H1 (cell line): ENCODE data around the gene GARNL3. TPM values are rescaled to one million over a fixed set of nuclear protein-coding genes. Genes with fewer than 3 reads are reported as not detected.

Experiments used
- CTCF ChIA-PET: fragments of 300-600 bp; sonication (Branson Sonifier 250); formaldehyde crosslinking; loops from one replicate; lab custom pipeline; 2021; ENCODE audit not compliant: partially characterized antibody; lab: Charles Lee
- POLR2A ChIA-PET: fragments of 300-600 bp; sonication (Branson Sonifier 250); formaldehyde crosslinking; loops from one replicate; lab custom pipeline; 2021; ENCODE audit warnings: inconsistent platforms; ENCODE audit not compliant: partially characterized antibody; lab: Charles Lee
- DNase-seq, 2 experiments: peaks; one replicate each; pipeline versions ENCODE4 v3.0.0 to v3.0.0-alpha.2; 2010 to 2022; ENCODE audit warnings: low spot score in 2 of 2, low read depth in 1 of 2, mixed read lengths in 1 of 2
- FAIRE-seq: peaks from 2 replicates; lab custom pipeline; 2011; peaks lifted over from hg19 to GRCh38; lab: Jason Lieb, UNC
- H2AFZ ChIP-seq: 2 replicates; pipeline ENCODE4 v1.8.1; 2012; ENCODE audit warnings: low read length, inconsistent platforms
- H2AK5ac ChIP-seq: 2 replicates; pipeline ENCODE4 v1.6.1; 2013; ENCODE audit warnings: low read depth, low read length
- H2BK120ac ChIP-seq: replicated peaks from 2 replicates; pipeline ENCODE3; 2013; ENCODE audit warnings: low read depth, low read length, inconsistent platforms
- H2BK12ac ChIP-seq: 2 replicates; pipeline ENCODE4 v1.6.1; 2013; ENCODE audit warnings: low read depth, low read length
- H2BK15ac ChIP-seq: 2 replicates; pipeline ENCODE4 v1.6.1; 2013; ENCODE audit warnings: low read length
- H2BK20ac ChIP-seq: 2 replicates; pipeline ENCODE4 v1.6.1; 2013; ENCODE audit warnings: low read length
- H2BK5ac ChIP-seq: 2 replicates; pipeline ENCODE4 v1.6.1; 2013; ENCODE audit warnings: low read depth, low read length
- H3K14ac ChIP-seq: 2 replicates; pipeline ENCODE4 v1.6.1; 2013; ENCODE audit warnings: inconsistent platforms; ENCODE audit not compliant: insufficient read length
- H3K18ac ChIP-seq: 2 replicates; pipeline ENCODE4 v1.6.1; 2013; ENCODE audit warnings: low read length; ENCODE audit errors: extremely low read depth
- H3K23ac ChIP-seq: 2 replicates; pipeline ENCODE4 v1.6.1; 2013; ENCODE audit warnings: inconsistent platforms; ENCODE audit not compliant: insufficient read length
- H3K23me2 ChIP-seq: 2 replicates; pipeline ENCODE4 v1.6.1; 2013; ENCODE audit warnings: low read depth, low read length
- H3K27ac ChIP-seq: 2 replicates; pipeline ENCODE4 v1.6.1; 2011; ENCODE audit warnings: low read depth, low read length, inconsistent platforms
- H3K27me3 ChIP-seq, 4 experiments: replicated peaks in 1 of 4; 1 replicate in 1 of 4; 2 replicates in 3 of 4; pipeline versions ENCODE4 v1.6.1 to v1.8.1; 2011 to 2013; ENCODE audit warnings: low read length in 3 of 4, mild to moderate bottlenecking in 3 of 4, inconsistent platforms in 2 of 4, mixed read lengths in 2 of 4, moderate library complexity in 1 of 4; ENCODE audit not compliant: control insufficient read depth in 3 of 4, insufficient read depth in 3 of 4; ENCODE audit errors: extremely low read depth in 1 of 4
- H3K36me3 ChIP-seq, 4 experiments: 2 replicates each; pipeline versions ENCODE4 v1.6.1 to v1.8.1; 2011 to 2013; ENCODE audit warnings: mild to moderate bottlenecking in 4 of 4, low read length in 3 of 4, moderate library complexity in 2 of 4, control low read depth in 1 of 4, inconsistent platforms in 1 of 4; ENCODE audit not compliant: insufficient read depth in 4 of 4, control insufficient read depth in 2 of 4
- H3K4ac ChIP-seq: replicated peaks from 2 replicates; pipeline ENCODE3; 2013; ENCODE audit warnings: low read length, low read depth, mixed read lengths, inconsistent platforms; ENCODE audit not compliant: insufficient read length
- H3K4me1 ChIP-seq, 4 experiments: replicated peaks in 1 of 4; 1 replicate in 1 of 4; 2 replicates in 3 of 4; pipeline versions ENCODE4 v1.6.1 to v1.8.1; 2011 to 2013; ENCODE audit warnings: low read length in 3 of 4, inconsistent platforms in 2 of 4, mixed read lengths in 1 of 4; ENCODE audit not compliant: insufficient read depth in 4 of 4, control insufficient read depth in 3 of 4
- H3K4me2 ChIP-seq, 2 experiments: 2 replicates each; pipeline versions ENCODE4 v1.6.1 to v1.8.1; 2011 to 2013; ENCODE audit warnings: low read depth in 2 of 2, low read length in 2 of 2, control low read depth in 1 of 2, inconsistent platforms in 1 of 2, mild to moderate bottlenecking in 1 of 2; ENCODE audit not compliant: insufficient read depth in 1 of 2
- H3K4me3 ChIP-seq, 4 experiments: fragments of 200-600, 300-600 bp in 1 of 4; sonication (generic), shearing (Covaris generic), sonication (Bioruptor Twin) in 1 of 4; 2 replicates each; pipeline versions ENCODE4 v1.5.1 to v1.8.1; 2011 to 2016; ENCODE audit warnings: low read length in 4 of 4, low read depth in 3 of 4, control low read depth in 2 of 4, inconsistent platforms in 2 of 4, mild to moderate bottlenecking in 2 of 4, mixed read lengths in 1 of 4, moderate library complexity in 1 of 4; ENCODE audit not compliant: insufficient read depth in 2 of 4; ENCODE audit errors: extremely low read depth in 1 of 4
- H3K56ac ChIP-seq: replicated peaks from 2 replicates; pipeline ENCODE3; 2013; ENCODE audit warnings: low read depth, mild to moderate bottlenecking, mixed read lengths, low read length, inconsistent platforms; ENCODE audit not compliant: insufficient read length
- H3K79me1 ChIP-seq: 2 replicates; pipeline ENCODE4 v1.6.1; 2013; ENCODE audit warnings: low read depth, low read length, control low read depth
- H3K79me2 ChIP-seq, 2 experiments: 2 replicates each; pipeline versions ENCODE4 v1.6.1 to v1.8.1; 2012 to 2013; ENCODE audit warnings: low read length in 2 of 2, mild to moderate bottlenecking in 2 of 2, inconsistent platforms in 1 of 2; ENCODE audit not compliant: insufficient read depth in 2 of 2, control insufficient read depth in 1 of 2
- H3K9ac ChIP-seq, 4 experiments: replicated peaks in 1 of 4; 1 replicate in 1 of 4; 2 replicates in 3 of 4; pipeline versions ENCODE4 v1.6.1 to v1.8.1; 2011 to 2013; ENCODE audit warnings: low read depth in 3 of 4, low read length in 3 of 4, control low read depth in 2 of 4, mild to moderate bottlenecking in 2 of 4, moderate library complexity in 2 of 4, inconsistent platforms in 1 of 4; ENCODE audit errors: extremely low read depth in 1 of 4
- H3K9me3 ChIP-seq, 2 experiments: 2 replicates each; pipeline versions ENCODE4 v1.6.1 to v1.8.1; 2012 to 2013; ENCODE audit warnings: mild to moderate bottlenecking in 2 of 2, moderate library complexity in 2 of 2, control low read depth in 1 of 2, inconsistent platforms in 1 of 2, low read depth in 1 of 2, low read length in 1 of 2, mixed read lengths in 1 of 2; ENCODE audit not compliant: insufficient read depth in 2 of 2
- H4K20me1 ChIP-seq, 2 experiments: replicated peaks in 1 of 2; 2 replicates each; pipeline versions ENCODE3 to v1.8.1; 2011 to 2013; ENCODE audit warnings: inconsistent platforms in 2 of 2, low read length in 2 of 2, mild to moderate bottlenecking in 1 of 2; ENCODE audit not compliant: insufficient read depth in 2 of 2, control insufficient read depth in 1 of 2
- H4K5ac ChIP-seq: 2 replicates; pipeline ENCODE4 v1.6.1; 2013; ENCODE audit warnings: low read length, low read depth, mixed read lengths, inconsistent platforms; ENCODE audit not compliant: insufficient read length
- H4K8ac ChIP-seq: 2 replicates; pipeline ENCODE4 v1.8.0; 2013; ENCODE audit warnings: mild to moderate bottlenecking, moderate library complexity, low read length, inconsistent platforms; ENCODE audit not compliant: insufficient read depth; ENCODE audit errors: extremely low read depth
- H4K91ac ChIP-seq: replicated peaks from 2 replicates; pipeline ENCODE3; 2013; ENCODE audit warnings: low read length, mixed read lengths, inconsistent platforms; ENCODE audit not compliant: insufficient read length
- CBX5 ChIP-seq: fragments of 300-800, 300-1000 bp; sonication (generic); IDR thresholded peaks from 2 replicates; pipeline ENCODE4 v1.7.1; 2016; ENCODE audit warnings: antibody characterized with exemption, low read length, low read depth
- EGR1 ChIP-seq: IDR thresholded peaks from 2 replicates; pipeline ENCODE4 v1.6.1; 2011; ENCODE audit warnings: low read depth, low read length, borderline replicate concordance
- MAX ChIP-seq: IDR thresholded peaks from 2 replicates; pipeline ENCODE4 v1.6.1; 2012; ENCODE audit warnings: inconsistent platforms
- PHF8 ChIP-seq: fragments of 200-600 bp; sonication (generic); conservative IDR thresholded peaks from 2 replicates; pipeline ENCODE4 v1.7.1; 2012; ENCODE audit warnings: low read depth, mild to moderate bottlenecking, inconsistent platforms, low read length, moderate library complexity
- POLR2A ChIP-seq, 2 experiments: IDR thresholded peaks; 1 replicate in 1 of 2; 2 replicates in 1 of 2; pipeline ENCODE4 v1.6.1; 2011; ENCODE audit warnings: low read depth in 2 of 2, low read length in 2 of 2, mild to moderate bottlenecking in 2 of 2; ENCODE audit errors: control extremely low read depth in 1 of 2
- SAP30 ChIP-seq: fragments of 300-600 bp; sonication (generic); IDR thresholded peaks from 2 replicates; pipeline ENCODE4 v1.7.1; 2012; ENCODE audit warnings: low read length, moderate library complexity, mild to moderate bottlenecking, inconsistent platforms; ENCODE audit not compliant: insufficient read depth, insufficient replicate concordance
- SIN3A ChIP-seq, 2 experiments: IDR thresholded peaks in 1 of 2; conservative IDR thresholded peaks in 1 of 2; 2 replicates each; pipeline ENCODE4 v1.6.1; 2011 to 2012; ENCODE audit warnings: low read length in 2 of 2, improper control_type of control experiment in 1 of 2, low read depth in 1 of 2, mild to moderate bottlenecking in 1 of 2
- SIX5 ChIP-seq: IDR thresholded peaks from 2 replicates; pipeline ENCODE4 v1.6.1; 2011; ENCODE audit warnings: mild to moderate bottlenecking, low read depth, low read length
- SP1 ChIP-seq: IDR thresholded peaks from 2 replicates; pipeline ENCODE4 v1.6.1; 2011; ENCODE audit warnings: low read depth, low read length
- TAF1 ChIP-seq: IDR thresholded peaks from 2 replicates; pipeline ENCODE4 v1.6.1; 2011; ENCODE audit warnings: mild to moderate bottlenecking, low read depth, low read length
- WGBS, 2 experiments: shearing (Covaris generic) in 1 of 2; methylation state at CpG; one replicate each; pipeline versions ENCODE4 v1.1.6 to v1.1.7; 2013 to 2015; ENCODE audit warnings: low lambda C conversion rate in 2 of 2, mixed read lengths in 2 of 2, inconsistent platforms in 1 of 2, low coverage in 1 of 2, missing lambda C conversion rate in 1 of 2; ENCODE audit not compliant: insufficient replicate concordance in 2 of 2, insufficient coverage in 1 of 2, insufficient read length in 1 of 2; ENCODE audit errors: extremely low coverage in 1 of 2, missing lambda C conversion rate in 1 of 2; 5-methylcytosine and 5-hydroxymethylcytosine counted together
- polyA plus RNA-seq, 7 experiments: library from polyadenylated mRNA; depleted of rRNA in 3 of 7; stranded (reverse) in 5 of 7; unstranded in 2 of 7; fragments of >200 nt in 5 of 7; fragments of 200-250 nt in 2 of 7; gene quantifications; 1 replicate in 5 of 7; 2 replicates in 1 of 7; 4 replicates in 1 of 7; pipeline versions ENCODE4 v1.2.1 to v1.2.3, GENCODE V29; 2011 to 2013; ENCODE audit warnings: missing spikeins in 2 of 7, mixed read lengths in 2 of 7
- total RNA-seq: library from RNA; stranded (reverse); fragmentation: NEBNext Ultra II Directional; extraction: Animal tissue kit (Norgen Biotek cat#: 25700); gene quantifications from 2 replicates; pipeline ENCODE4 v1.2.1, GENCODE V29; 2021

The GARNL3 gene
- total and polyA plus RNA-seq, 2 of the 8 experiments (the other 6 are each of a cell fraction or from before 2014, with no cell fraction given), result 6.5 to 18.3 TPM

DNA sequence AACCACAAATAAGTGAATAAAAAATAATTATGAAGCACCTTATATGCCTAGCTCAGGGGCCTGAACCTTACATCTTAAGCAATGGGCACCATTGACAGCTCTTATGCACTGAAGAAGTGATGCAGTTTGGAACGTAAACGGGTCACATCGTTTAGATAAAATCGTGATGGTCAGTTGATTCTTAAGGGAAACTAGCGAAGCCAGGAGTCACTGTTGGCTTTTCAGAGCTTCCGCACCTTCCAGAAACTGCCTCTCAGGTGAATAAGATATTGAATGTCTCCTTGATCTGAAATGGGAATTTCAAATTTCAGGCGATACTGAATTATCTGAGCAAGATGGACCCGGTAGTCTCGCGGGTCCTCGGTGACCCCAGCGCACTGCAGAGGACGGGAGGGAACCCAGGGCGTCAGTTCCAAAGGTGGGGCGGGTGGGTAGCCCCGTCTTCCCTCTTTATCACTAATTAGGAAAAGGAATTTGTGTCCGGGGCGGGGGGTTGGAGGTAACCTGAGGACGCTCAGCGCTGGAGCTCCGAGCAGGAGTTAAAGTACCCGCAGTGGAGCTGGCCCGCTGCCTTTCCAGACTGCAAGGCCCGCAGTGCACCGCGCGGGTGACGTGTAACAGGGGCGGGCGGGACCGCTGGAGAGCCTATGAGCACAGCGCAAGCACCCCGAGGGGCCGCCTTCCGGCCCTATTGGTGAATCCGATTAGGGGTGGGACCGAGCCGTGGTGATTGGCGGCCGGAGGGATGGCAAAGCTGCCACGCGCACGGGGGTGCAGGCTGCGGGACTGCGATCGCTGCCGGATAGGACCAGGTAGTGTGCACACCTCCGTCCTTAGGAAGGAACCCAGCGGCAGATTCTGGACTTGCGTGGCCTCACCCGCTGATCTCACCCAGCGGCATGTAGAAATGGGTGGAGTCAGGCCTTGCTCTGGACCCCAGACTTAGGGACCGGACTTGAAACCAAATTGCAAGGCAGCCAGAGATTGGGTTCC is 19.7 kb upstream of the GARNL3 start:
- H3K36me3 ChIP-seq, result no peaks in the 10 kb centered on the region
- FAIRE-seq, result no peak
- CTCF ChIA-PET, result interaction anchor here (0.8 to 1.7 kb wide), 7 partner anchors 10 to 676 kb away, joined by 3 to 5 read pairs (median 4); no protein-coding TSS in a partner anchor
- TF ChIP-seq EGR1, result no peak
- TF ChIP-seq SAP30, result no peak
- no peak for TF ChIP-seq CBX5
- TF ChIP-seq PHF8, result peak; percentile 67; the same call in 1 of the 2 replicates
- peak; percentile 75 for TF ChIP-seq MAX
- peak; percentile 10; the same call in 1 of the 2 replicates for TF ChIP-seq SIX5
- peak; percentile 90 for TF ChIP-seq SP1
- 0 out of 4 replicates have a peak, but pooled peaks of 1 of the 2 experiments have one; percentile 25 for TF ChIP-seq SIN3A (conservative IDR thresholded peaks at IDR 0.05 in 1 of 2, IDR thresholded peaks at IDR 0.05 in 1 of 2; ENCODE audit: low read depth in 1 of 2, low read length in 2 of 2)
- TF ChIP-seq POLR2A (IDR thresholded peaks at IDR 0.05; ENCODE audit: control extremely low read depth in 1 of 2, low read depth in 2 of 2, low read length in 2 of 2), result peak in 1 of 2 experiments; percentile 76; a peak in 2 of 3 replicates
- peak; percentile 81 for TF ChIP-seq TAF1

More for the DNA sequence above, 19.7 kb upstream of the GARNL3 start:
- Histone ChIP-seq H3K23ac (no peak overlapping the region), H3K27me3 (no peaks in the 10 kb centered on the region), H3K27ac (no peak overlapping the region; the same call in 1 of the 2 replicates), H3K56ac (no peak overlapping the region), H4K8ac (no peak overlapping the region), H2AFZ (peak overlapping the region; percentile 90), H4K20me1 (no peaks in the 10 kb centered on the region), H2BK5ac (no peak overlapping the region), H3K4ac (peak overlapping the region; percentile 11), H2BK12ac (no peak overlapping the region), H2AK5ac (no peak overlapping the region), H4K5ac (peak overlapping the region; percentile 53), H2BK120ac (no peak overlapping the region), H3K9ac (peak overlapping the region; percentile 58 to 65 (median 64); a peak in 6 of 7 replicates), H3K9me3 (no peaks in the 10 kb centered on the region), H3K4me1 (peaks cover 5 to 15% (median 11%) of the 10 kb centered on the region in 4 experiments; a peak in 5 of 7 replicates), H3K79me2 (no peaks in the 10 kb centered on the region; a peak in 1 of 4 replicates), H3K23me2 (peaks cover 2% of the 10 kb centered on the region; the same call in 1 of the 2 replicates), H3K14ac (no peak overlapping the region), H3K18ac (peak overlapping the region; percentile 93; the same call in 1 of the 2 replicates), H2BK20ac (no peak overlapping the region), H3K4me3 (peak overlapping the region; percentile 73 to 84 (median 80)), H4K91ac (peak overlapping the region; percentile 29), H3K4me2 (peak overlapping the region; percentile 76 to 77), H2BK15ac (peak overlapping the region; percentile 53; the same call in 1 of the 2 replicates), H3K79me1 (no peaks in the 10 kb centered on the region)
- peak; percentile 91 to 94 for DNase-seq
- POLR2A ChIA-PET, result interaction anchor here (0.6 to 2.6 kb wide), 7 partner anchors 11 to 1486 kb away, joined by 3 to 7 read pairs (median 3); partner anchors contain the start of genes LRSAM1 and RPL12
- 18% methylated on average over 45 of the region's 53 CpGs; no CpG with 5 or more reads in 1 of the 2 experiments for WGBS, 2 experiments
